ENCODE data around the gene TRIM2.
A peak's percentile ranks its signal among the peaks of the same experiment; 100 is the strongest.

TRIM2 gene

GRCh38 chr4:153342751-153343552 is 138.7 kb downstream of the TRIM2 start:
- no peak for DNase-seq

GRCh38 chr4:153344131-153345011 is 140.1 kb downstream of the TRIM2 start, which contains the start of gene MND1:
Gene MND1 (plus strand): TSS chr4:153344688. CDS start chr4:153344738, 50 bp downstream.
- DNase-seq = peak; percentile 90

GRCh38 chr4:153345012-153345981 is 141.1 kb downstream of the TRIM2 start:
- DNase-seq = peak; percentile 61

- no peak for DNase-seq
Measured at GRCh38 chr4:153346031-153346430, 141.8 kb downstream of the TRIM2 start.

GRCh38 chr4:153346563-153346962 is 142.3 kb downstream of the TRIM2 start:
- DNase-seq = no peak

GRCh38 chr4:153347117-153347516 is 142.9 kb downstream of the TRIM2 start:
- no peak for DNase-seq

- no peak for DNase-seq
Measured at GRCh38 chr4:153348006-153348405, 143.8 kb downstream of the TRIM2 start.

GRCh38 chr4:153349206-153349805 is 145.1 kb downstream of the TRIM2 start:
- no peak for DNase-seq

- no peak for DNase-seq
Measured at GRCh38 chr4:153362184-153362583, 157.9 kb downstream of the TRIM2 start.

GRCh38 chr4:153364061-153364460 is 159.8 kb downstream of the TRIM2 start:
- DNase-seq = no peak

- peak; percentile 9 for DNase-seq
Measured at GRCh38 chr4:153365003-153365402, 160.8 kb downstream of the TRIM2 start.

- no peak for DNase-seq
Measured at GRCh38 chr4:153366486-153366885, 162.2 kb downstream of the TRIM2 start.

GRCh38 chr4:153367092-153367491 is 162.8 kb downstream of the TRIM2 start:
- DNase-seq = no peak

- no peak for DNase-seq
Measured at GRCh38 chr4:153369021-153369420, 164.8 kb downstream of the TRIM2 start.

- no peak for DNase-seq
Measured at GRCh38 chr4:153371701-153372234, 167.5 kb downstream of the TRIM2 start.

GRCh38 chr4:153372967-153373562 is 168.8 kb downstream of the TRIM2 start:
- DNase-seq = no peak

GRCh38 chr4:153374442-153374841 is 170.2 kb downstream of the TRIM2 start:
- no peak for DNase-seq

GRCh38 chr4:153375303-153375702 is 171.1 kb downstream of the TRIM2 start:
- no peak for DNase-seq

- DNase-seq = no peak
Measured at GRCh38 chr4:153383131-153383530, 178.9 kb downstream of the TRIM2 start.

- DNase-seq = no peak
Measured at GRCh38 chr4:153384160-153384559, 179.9 kb downstream of the TRIM2 start.

GRCh38 chr4:153385784-153386183 is 181.5 kb downstream of the TRIM2 start:
- no peak for DNase-seq

Measured in CD4-positive, alpha-beta T cell treated with Interleukin-10 for 1 hour (primary cell).